Gastrocnemius medialis (tissue), 4 donors: ENCODE results near the gene RUNX1. TPM values are rescaled to one million over a fixed set of nuclear protein-coding genes. Genes with fewer than 3 reads are reported as not detected.
A peak's percentile ranks its signal among the peaks of the same experiment; 100 is the strongest.

Experiments
- ATAC-seq, 2 donors: fragments of 150-250 bp; one replicate each; pipeline ENCODE4 v1.9.1; 2016
- DNase-seq, 2 donors: peaks; one replicate each; pipeline ENCODE4 v3.0.0-alpha.2; 2019
- H3K27ac ChIP-seq, 4 donors: fragments of 200-600 bp; sonication (generic); 1 replicate in 1 of 4; 2 replicates in 3 of 4; pipeline ENCODE4 v1.5.1; 2016 to 2018; ENCODE audit warnings: mild to moderate bottlenecking in 2 of 4, moderate library complexity in 1 of 4
- H3K27me3 ChIP-seq, 3 donors: fragments of 200-600 bp; sonication (generic) in 2 of 3; 1 replicate in 1 of 3; 2 replicates in 2 of 3; pipeline versions ENCODE4 v1.5.1 to v1.6.0; 2016 to 2019; ENCODE audit warnings: mild to moderate bottlenecking in 1 of 3, moderate library complexity in 1 of 3
- H3K36me3 ChIP-seq, 2 donors: fragments of 200-600 bp; sonication (generic) in 1 of 2; one replicate each; pipeline ENCODE4 v1.5.1; 2017 to 2018
- H3K4me1 ChIP-seq, 2 donors: fragments of 200-600 bp; sonication (generic) in 1 of 2; one replicate each; pipeline ENCODE4 v1.5.1; 2016 to 2017; ENCODE audit warnings: mild to moderate bottlenecking in 2 of 2
- H3K4me3 ChIP-seq, 4 donors: fragments of 200-600 bp; sonication (generic) in 3 of 4; 1 replicate in 1 of 4; 2 replicates in 3 of 4; pipeline ENCODE4 v1.5.1; 2016 to 2019; ENCODE audit warnings: mild to moderate bottlenecking in 2 of 4
- H3K9me3 ChIP-seq, 3 donors: fragments of 200-600 bp; sonication (generic) in 2 of 3; 1 replicate in 1 of 3; 2 replicates in 2 of 3; pipeline ENCODE4 v1.5.1; 2016 to 2019
- POLR2A ChIP-seq, 2 donors: fragments of 450-650 bp; IDR thresholded peaks; one replicate each; pipeline ENCODE4 v1.6.1; 2017; ENCODE audit warnings: antibody characterized with exemption in 2 of 2, mild to moderate bottlenecking in 2 of 2, moderate library complexity in 2 of 2
- in situ Hi-C, 4 donors: fragments of 200-750 bp; cut with MboI; loops; one replicate each; pipeline versions ENCODE4 v1.15.0 to v1.8.0; 2017; ENCODE audit warnings: low sequenced_read_pairs in 4 of 4
- intact Hi-C: fragments of 100-400 bp; cut with DNase I; formaldehyde crosslinking; loops from one replicate; pipeline ENCODE4 v1.15.1; 2023; ENCODE audit warnings: low total_unique reads
- total RNA-seq, 4 donors: library from RNA; depleted of rRNA; stranded (reverse); fragments of >200 nt; gene quantifications; one replicate each; pipeline versions ENCODE4 v1.1.0 to v1.2.3, GENCODE V29; 2016
- TF ChIP-seq, protein P1 (sequence below), 5 experiments: fragments of 450-650 bp in 3 of 5; fragments of 200-600 bp in 2 of 5; sonication (generic) in 2 of 5; IDR thresholded peaks in 4 of 5; conservative IDR thresholded peaks in 1 of 5; 1 replicate in 4 of 5; 2 replicates in 1 of 5; pipeline ENCODE4 v1.5.1; 2016 to 2019; ENCODE audit warnings: antibody characterized with exemption in 5 of 5, mild to moderate bottlenecking in 3 of 5, moderate library complexity in 3 of 5

RUNX1 gene
- total RNA-seq, 4 donors from 2014 or later: 8.0 to 20.9 (median 10.6) TPM

- in situ Hi-C loops (no loop called here), intact Hi-C loops (no loop called here)
- H3K36me3 ChIP-seq: no peaks in the 10 kb centered on the region
- H3K4me1 ChIP-seq: peaks cover 11 to 14% of the 10 kb centered on the region in 2 donors
- H3K9me3 ChIP-seq: no peaks in the 10 kb centered on the region
- TF ChIP-seq, protein P1, sequence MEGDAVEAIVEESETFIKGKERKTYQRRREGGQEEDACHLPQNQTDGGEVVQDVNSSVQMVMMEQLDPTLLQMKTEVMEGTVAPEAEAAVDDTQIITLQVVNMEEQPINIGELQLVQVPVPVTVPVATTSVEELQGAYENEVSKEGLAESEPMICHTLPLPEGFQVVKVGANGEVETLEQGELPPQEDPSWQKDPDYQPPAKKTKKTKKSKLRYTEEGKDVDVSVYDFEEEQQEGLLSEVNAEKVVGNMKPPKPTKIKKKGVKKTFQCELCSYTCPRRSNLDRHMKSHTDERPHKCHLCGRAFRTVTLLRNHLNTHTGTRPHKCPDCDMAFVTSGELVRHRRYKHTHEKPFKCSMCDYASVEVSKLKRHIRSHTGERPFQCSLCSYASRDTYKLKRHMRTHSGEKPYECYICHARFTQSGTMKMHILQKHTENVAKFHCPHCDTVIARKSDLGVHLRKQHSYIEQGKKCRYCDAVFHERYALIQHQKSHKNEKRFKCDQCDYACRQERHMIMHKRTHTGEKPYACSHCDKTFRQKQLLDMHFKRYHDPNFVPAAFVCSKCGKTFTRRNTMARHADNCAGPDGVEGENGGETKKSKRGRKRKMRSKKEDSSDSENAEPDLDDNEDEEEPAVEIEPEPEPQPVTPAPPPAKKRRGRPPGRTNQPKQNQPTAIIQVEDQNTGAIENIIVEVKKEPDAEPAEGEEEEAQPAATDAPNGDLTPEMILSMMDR (IDR thresholded peaks at IDR 0.05 in 4 of 5, conservative IDR thresholded peaks at IDR 0.05 in 1 of 5): no peak
- H3K4me3 ChIP-seq: no peak overlapping the region
- no peaks in the 10 kb centered on the region for H3K27me3 ChIP-seq
- H3K27ac ChIP-seq: peak overlapping the region in 1 of 4 donors; percentile 20
- no peak for ATAC-seq
- no peak for DNase-seq
Observed at GRCh38 chr21:34814529-34814951, 234.6 kb downstream of the RUNX1 start.

DNA sequence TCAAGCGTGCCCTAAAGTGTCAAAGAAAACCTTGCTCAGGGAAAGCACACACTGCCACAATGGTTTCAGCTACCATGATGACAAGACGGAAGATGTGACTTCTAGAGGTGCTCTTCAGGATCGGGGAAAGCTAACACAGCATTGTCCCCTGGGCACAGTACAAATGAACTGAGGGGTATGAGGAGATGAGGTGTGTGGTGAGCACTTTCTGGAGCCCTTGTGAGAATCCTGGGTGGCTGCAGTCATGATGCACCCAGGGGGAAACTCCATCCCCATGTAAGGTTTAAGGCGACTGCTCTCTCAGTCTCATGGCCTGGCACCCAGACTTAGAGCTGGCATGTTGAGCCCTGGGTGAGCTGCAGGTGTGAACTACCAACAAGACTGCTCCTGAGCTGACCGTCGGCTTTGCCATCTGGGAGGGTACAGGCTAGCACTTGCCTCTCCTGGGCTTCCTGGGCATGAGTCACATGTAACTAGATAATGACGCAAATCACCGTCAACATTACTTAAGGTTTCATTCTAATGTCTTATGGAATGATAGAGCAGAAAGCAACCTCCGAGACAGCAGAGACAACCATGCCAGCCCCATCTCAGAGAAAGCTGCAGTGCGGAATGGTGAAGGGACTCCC, 235.7 kb downstream of the RUNX1 start:
- H3K4me3 ChIP-seq: no peak overlapping the region
- no peaks in the 10 kb centered on the region for H3K9me3 ChIP-seq
- no peak for TF ChIP-seq POLR2A (IDR thresholded peaks at IDR 0.05)
- TF ChIP-seq, protein P1 (IDR thresholded peaks at IDR 0.05 in 4 of 5, conservative IDR thresholded peaks at IDR 0.05 in 1 of 5): no peak
- H3K27ac ChIP-seq: peak overlapping the region in 1 of 4 donors; percentile 39
- H3K27me3 ChIP-seq: no peaks in the 10 kb centered on the region
- peaks cover 9 to 22% of the 10 kb centered on the region in 2 donors for H3K4me1 ChIP-seq
- in situ Hi-C loops: no loop called here
- DNase-seq (peak in 1 of 2 donors; percentile 62), ATAC-seq (peak; percentile 36 to 58)
- H3K36me3 ChIP-seq: no peaks in the 10 kb centered on the region
- intact Hi-C loops: no loop called here

DNA sequence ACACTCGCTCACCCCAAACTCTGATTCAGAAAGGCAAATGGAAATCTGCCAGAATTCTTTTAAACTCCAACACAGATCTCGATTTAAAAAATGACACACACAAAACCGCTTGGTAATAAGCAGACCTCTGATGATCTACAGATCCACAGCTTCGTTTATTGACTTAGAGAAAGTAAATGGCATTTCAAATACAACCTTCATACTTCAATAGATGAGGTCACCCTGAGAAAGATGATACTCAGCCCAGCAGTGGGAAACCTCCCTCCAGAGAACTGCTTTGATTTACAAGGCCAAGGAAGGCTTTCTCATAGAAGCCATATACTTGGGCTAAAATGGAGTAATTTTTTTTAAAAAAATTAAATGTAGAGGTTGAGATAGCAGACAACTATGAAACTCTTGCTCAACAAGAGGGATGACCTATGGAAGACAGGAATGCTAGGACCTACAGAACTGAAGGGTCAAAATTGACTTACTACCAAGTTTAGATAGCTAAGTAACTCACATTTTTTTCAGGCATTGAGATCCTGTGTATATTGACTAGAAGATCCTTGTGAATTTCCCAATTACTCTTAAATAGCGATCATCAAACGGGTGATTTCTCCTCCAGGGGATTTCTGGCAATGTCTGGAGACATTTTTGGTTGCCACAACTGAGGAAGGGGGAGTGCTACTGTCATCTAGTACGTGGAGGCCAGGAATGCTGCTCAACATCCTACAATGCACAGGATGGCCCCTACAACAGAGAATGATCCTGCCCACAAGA, 236.4 kb downstream of the RUNX1 start:
- in situ Hi-C loops (no loop called here), intact Hi-C loops (no loop called here)
- Histone ChIP-seq H3K27me3 (no peaks in the 10 kb centered on the region), H3K4me3 (no peak overlapping the region), H3K9me3 (no peaks in the 10 kb centered on the region), H3K4me1 (peaks cover 8 to 25% of the 10 kb centered on the region in 2 donors), H3K27ac (peak overlapping the region in 1 of 4 donors; percentile 39), H3K36me3 (no peaks in the 10 kb centered on the region)
- DNase-seq: no peak
- TF ChIP-seq, protein P1 (IDR thresholded peaks at IDR 0.05 in 4 of 5, conservative IDR thresholded peaks at IDR 0.05 in 1 of 5): no peak
- TF ChIP-seq POLR2A (IDR thresholded peaks at IDR 0.05): no peak
- ATAC-seq: no peak

DNA sequence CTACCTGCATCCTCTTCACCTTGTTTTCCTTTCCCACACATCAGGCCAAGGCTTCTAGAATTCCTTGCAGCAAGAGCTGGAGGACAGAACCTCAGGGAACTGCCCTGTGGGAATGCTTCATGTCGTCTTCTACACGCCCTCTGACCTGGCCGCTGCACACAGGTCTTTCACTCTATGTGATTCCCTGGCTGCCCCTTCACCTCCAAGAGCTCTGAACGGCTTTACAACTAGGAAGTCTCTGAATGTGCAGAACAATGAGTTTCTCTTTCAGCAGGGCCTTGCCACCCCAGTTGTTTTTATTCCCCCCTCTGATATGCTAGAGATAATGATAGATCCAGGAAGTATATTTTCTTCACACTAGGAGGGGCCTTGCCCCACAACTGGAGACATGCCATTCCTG, 237.7 kb downstream of the RUNX1 start:
- no peak for ATAC-seq
- no peaks in the 10 kb centered on the region for H3K9me3 ChIP-seq
- TF ChIP-seq, protein P1 (IDR thresholded peaks at IDR 0.05 in 4 of 5, conservative IDR thresholded peaks at IDR 0.05 in 1 of 5): no peak
- TF ChIP-seq POLR2A (IDR thresholded peaks at IDR 0.05): no peak
- peak overlapping the region in 1 of 4 donors; percentile 16 for H3K27ac ChIP-seq
- no peaks in the 10 kb centered on the region for H3K27me3 ChIP-seq
- intact Hi-C loops (no loop called here), in situ Hi-C loops (no loop called here)
- DNase-seq: no peak
- no peak overlapping the region for H3K4me3 ChIP-seq
- H3K36me3 ChIP-seq: no peaks in the 10 kb centered on the region
- H3K4me1 ChIP-seq: peaks cover 8 to 25% of the 10 kb centered on the region in 2 donors
